Epithelial cell of prostate (primary cell): ENCODE results near the gene PROS1.
"Not testable (repeated sequence)": the region's sequence is repeated elsewhere in the genome, so short reads cannot be mapped to it uniquely, and the experiment has no call there.

Experiments
- DNase-seq: peaks from one replicate; pipeline ENCODE4 v3.0.0-alpha.2; 2011; ENCODE audit warnings: low read depth, low spot score
- H3K27ac ChIP-seq: fragments of 450-650 bp; 2 replicates; pipeline ENCODE4 v1.5.1; 2017; ENCODE audit warnings: mild to moderate bottlenecking

The PROS1 gene

DNA sequence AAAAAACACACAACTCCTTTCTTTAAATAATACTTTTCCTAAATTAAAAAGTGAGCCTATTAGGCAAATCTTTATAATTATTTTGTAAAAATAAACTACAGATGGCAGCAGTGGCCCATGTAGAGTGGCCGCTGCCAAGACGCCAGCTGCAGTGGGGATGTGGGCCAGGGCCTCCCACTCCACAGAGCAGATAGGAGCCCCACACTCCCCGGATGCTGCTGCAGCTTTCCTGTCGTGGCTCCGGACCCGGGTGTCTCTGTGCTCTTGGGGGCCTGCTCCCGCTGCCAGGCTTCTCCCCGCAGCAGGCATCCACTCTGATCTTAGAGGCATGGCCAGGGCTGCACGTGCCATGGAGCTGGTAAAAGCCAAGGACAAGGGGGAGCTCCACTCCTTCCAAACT lies 67.5 kb downstream of the PROS1 start:
- DNase-seq, result no peak
- H3K27ac ChIP-seq, result no peak overlapping the region

DNA sequence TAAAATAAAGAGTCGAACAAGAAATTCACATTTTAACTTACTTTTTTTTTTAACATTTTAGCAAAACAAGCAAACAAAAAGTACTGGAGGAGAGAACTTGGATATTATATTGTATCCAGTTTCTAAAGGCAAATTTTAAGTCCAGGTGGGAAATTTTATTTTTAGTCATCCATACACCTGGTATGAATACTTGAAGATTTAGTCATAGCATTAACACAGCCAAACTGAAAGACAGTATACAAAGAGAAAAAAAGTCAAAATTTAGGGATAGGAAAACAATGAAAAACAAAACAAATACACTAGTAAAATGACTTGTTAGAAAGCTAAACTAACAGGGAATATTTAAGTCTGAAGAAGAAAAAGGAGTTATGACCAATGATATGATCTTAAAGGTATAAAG lies 69.1 kb downstream of the PROS1 start:
- DNase-seq, result no peak
- H3K27ac ChIP-seq, result peak overlapping the region; percentile 49

DNA sequence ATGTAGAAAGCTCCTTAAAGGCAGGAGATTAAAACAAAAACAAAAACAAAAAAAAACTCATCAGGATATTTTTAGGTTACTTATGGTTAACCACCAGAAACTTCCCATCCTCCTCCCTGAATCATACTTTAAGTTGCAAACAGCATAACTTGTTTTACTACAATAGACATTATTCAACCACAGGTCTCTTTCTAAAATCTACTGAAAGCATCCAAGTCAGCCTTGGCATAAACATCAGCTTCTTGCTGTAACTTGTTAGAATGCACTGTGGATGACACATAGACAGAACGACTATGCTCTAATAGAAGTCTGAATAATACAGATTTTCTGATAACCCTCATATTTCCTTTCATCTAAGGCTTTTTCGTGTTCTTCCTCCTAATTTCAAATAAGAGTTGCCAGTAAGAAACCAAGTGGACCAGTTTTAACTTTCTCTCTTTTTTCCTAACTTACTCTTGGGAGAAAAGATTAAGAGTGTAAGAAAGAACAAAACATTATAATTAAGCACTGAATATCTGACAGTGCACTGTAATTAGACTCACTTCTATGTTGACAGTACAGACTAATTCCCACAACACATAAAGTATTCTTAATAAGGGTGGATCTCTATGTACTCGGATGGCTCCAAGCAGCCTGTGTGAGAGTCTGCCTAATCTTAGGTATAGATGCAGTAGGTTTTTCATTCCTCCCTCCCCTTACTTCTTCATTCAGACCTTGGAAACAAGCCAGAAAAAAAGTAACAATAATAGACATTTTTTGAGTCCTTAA lies 95.3 kb downstream of the PROS1 start:
- H3K27ac ChIP-seq, result peak overlapping the region; percentile 66
- DNase-seq, result peak; percentile 89

DNA sequence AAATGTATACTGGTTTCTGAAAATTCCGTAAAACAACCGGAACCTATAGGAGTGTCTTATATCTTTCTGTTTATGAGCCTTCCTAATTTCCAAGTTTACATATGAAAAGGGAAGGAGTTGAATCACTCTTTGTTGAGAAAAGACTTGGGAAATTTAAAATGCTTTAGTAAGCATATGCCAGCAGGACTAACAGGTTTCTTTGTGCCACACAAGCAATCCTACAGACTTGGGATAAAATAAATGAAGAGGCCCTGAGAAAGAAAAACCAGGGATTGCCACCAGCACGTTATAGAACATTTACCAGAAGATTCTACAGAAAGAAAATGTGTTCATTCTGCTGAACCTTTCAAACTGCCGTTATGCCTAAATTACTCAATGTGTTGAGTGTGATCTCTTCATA lies 96.3 kb downstream of the PROS1 start:
- DNase-seq, result peak; percentile 6
- peak overlapping the region; percentile 66 for H3K27ac ChIP-seq

DNA sequence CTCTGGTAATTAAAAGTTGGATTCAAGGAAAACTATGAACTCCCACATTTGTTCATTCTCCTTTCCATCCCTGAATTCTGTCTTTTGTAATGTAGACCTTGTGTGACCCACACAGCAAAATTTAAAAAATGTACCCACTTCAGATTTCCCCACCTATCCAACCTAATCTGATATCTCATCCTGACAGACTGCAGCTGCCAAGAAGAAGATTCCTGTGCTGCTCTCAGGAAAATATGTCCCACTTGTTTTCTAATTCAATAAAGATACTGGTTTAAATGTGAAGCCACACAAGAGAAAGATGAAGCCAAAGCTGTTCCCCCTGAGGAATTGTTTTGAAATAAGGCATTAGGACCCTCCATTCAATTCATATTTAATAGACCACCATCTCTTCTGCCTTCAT lies 100.3 kb downstream of the PROS1 start:
- not testable (repeated sequence) for H3K27ac ChIP-seq, DNase-seq

DNA sequence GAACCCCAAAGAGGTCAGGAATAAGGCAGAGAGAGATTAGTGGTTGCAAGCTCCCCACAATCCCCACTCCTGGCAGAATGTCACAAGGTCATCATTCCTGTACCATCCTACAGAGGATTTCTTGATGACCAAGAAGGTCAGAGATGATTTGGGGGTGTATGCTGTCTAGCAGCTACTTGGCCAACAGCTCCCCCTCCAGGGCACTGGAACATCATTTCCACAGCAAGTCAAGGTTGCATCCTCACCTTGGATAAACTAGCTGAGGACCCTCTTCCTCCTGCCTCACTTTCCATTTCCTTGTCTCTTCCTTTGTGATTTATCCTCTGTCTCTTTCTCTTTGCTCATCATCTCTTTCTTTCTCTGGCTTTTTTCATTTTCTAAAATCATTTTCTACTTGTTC lies 106.3 kb downstream of the PROS1 start:
- DNase-seq, result no peak
- no peak overlapping the region for H3K27ac ChIP-seq

DNA sequence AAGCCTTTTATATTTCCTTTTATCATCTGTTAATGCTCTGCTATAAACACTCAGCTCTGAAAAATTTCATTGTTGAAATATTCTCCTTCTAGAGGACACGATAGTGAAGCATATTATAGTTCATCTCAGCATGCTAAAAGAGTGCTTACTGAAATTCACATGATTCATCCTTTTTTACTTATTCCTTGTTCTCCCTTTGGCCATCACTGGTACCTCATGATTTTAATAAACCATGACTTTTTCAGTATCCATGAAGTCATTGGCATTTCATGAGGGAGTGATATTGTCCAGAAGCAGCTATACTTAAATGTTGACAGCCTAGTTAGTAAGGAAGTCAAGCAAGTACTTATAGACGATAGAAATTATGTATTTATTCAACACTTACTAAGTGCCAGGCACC lies 112.7 kb downstream of the PROS1 start:
- no peak overlapping the region for H3K27ac ChIP-seq
- DNase-seq, result no peak

DNA sequence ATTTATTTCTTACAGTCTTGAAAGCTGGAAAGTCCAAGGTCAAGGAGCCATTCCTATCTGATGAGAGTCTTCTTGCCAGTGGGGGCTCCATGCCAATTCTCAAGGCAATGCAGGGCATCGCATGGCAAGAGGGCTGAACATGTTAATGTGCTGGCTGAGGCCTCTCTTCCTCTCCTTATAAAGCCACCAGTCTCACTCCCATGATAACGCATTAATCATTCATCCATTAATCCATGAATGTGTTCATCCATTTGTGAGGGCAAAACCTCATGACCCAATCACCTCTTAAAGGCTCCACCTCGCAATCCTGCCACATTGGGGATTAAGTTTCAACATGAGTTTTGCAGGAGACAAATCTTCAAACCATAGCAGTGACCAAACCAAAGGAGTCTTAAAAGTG lies 118.3 kb downstream of the PROS1 start:
- no peak for DNase-seq
- H3K27ac ChIP-seq, result no peak overlapping the region

DNA sequence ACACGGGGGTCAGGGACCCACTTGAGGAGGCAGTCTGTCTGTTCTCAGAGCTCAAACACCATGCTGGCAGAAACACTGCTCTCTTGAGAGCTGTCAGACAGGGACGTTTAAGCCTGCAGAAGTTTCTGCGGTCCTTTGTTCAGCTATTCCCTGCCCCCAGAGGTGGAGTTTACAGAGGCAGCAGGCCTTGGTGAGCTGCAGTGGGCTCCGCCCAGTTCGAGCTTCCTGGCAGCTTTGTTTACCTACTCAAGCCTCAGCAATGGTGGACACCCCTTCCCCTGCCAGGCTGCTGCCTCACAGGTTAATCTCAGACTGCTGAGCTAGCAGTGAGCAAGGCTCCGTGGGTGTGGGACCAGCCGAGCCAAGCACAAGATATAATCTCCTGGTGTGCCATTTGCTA lies 121.5 kb downstream of the PROS1 start:
- not testable (repeated sequence) for DNase-seq, H3K27ac ChIP-seq

DNA sequence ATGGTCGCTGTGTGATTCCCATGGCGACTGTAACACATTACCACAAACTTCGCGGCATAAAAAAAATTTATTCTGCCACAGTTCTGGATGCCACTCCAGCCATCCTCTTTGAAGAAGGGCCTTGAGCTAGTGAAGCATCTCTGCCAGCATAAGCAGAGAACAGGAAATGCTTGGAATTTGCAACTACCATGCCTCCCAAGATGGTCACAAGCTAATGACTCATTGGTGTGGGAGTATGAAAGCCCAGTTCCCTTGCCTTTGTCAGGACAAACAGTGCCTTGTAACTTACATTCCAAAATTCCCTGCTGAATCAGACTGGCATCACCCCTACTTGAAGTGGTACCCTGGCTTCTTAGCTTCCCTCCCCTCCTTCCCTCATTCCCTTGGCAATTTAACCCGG lies 129.7 kb downstream of the PROS1 start:
- peak overlapping the region; percentile 19 for H3K27ac ChIP-seq

DNA sequence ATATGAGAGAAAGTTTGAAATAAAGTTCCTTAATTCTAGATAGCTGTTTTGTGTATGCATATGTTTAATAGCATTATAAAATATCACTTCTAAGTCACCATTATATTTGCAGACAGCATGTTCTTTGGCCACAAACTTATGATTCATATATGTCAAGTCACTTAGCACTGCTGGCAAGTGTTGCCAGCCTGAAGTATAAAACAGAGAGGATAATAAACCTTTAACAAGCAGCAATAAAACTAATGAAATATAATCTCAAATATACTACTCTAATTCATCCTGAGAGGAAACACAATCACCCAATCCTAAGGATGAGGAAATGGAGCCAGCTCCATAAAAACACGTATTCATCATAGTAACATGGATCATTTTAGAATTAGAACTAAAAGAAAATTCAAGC lies 134.5 kb downstream of the PROS1 start:
- not testable (repeated sequence) for H3K27ac ChIP-seq, DNase-seq

More for the DNA sequence above, 129.7 kb downstream of the PROS1 start:
- DNase-seq, result peak; percentile 66
